HEK293T (cell line): ENCODE measurements around the gene VPS29.
"Not testable (repeated sequence)": the region's sequence is repeated elsewhere in the genome, so short reads cannot be mapped to it uniquely, and the experiment has no call there.

ENCODE experiments used
- CTCF ChIA-PET: fragments of 350-600 bp; formaldehyde crosslinking; extraction: SDS; loops from one replicate; lab custom pipeline; 2021; ENCODE audit warnings: antibody characterized with exemption, inconsistent platforms; lab: Yijun Ruan, JAX
- POLR2A ChIA-PET: fragments of 350-600 bp; formaldehyde crosslinking; extraction: SDS; loops from one replicate; lab custom pipeline; 2020; ENCODE audit warnings: antibody characterized with exemption, inconsistent platforms; lab: Yijun Ruan, JAX
- DNase-seq: peaks from one replicate; pipeline ENCODE4 v3.0.0; 2012; ENCODE audit warnings: mixed read lengths; ENCODE audit errors: extremely low spot score
- ARNT ChIP-seq: fragments of 450-650 bp; IDR thresholded peaks from 2 replicates; pipeline ENCODE4 v1.6.1; 2017; ENCODE audit warnings: mild to moderate bottlenecking
- BHLHE40 ChIP-seq: fragments of 450-650 bp; IDR thresholded peaks from 2 replicates; pipeline ENCODE4 v1.6.1; 2016; ENCODE audit warnings: mild to moderate bottlenecking, moderate library complexity, borderline replicate concordance
- CTBP1 ChIP-seq: fragments of 450-650 bp; IDR thresholded peaks from 2 replicates; pipeline ENCODE4 v1.6.1; 2016; ENCODE audit warnings: borderline replicate concordance
- ELF4 ChIP-seq: fragments of 450-650 bp; IDR thresholded peaks from 2 replicates; pipeline ENCODE4 v1.6.1; 2017; ENCODE audit warnings: antibody characterized with exemption
- FOXA1 ChIP-seq: fragments of 450-650 bp; IDR thresholded peaks from 2 replicates; pipeline ENCODE4 v1.6.1; 2016; ENCODE audit warnings: mild to moderate bottlenecking
- FOXK2 ChIP-seq: fragments of 450-650 bp; IDR thresholded peaks from 2 replicates; pipeline ENCODE4 v1.6.1; 2016; ENCODE audit warnings: mild to moderate bottlenecking
- FOXM1 ChIP-seq: fragments of 450-650 bp; IDR thresholded peaks from 2 replicates; pipeline ENCODE4 v1.6.1; 2017; ENCODE audit warnings: mild to moderate bottlenecking, borderline replicate concordance
- HDGF ChIP-seq: fragments of 450-650 bp; IDR thresholded peaks from 2 replicates; pipeline ENCODE4 v1.6.1; 2017; ENCODE audit warnings: antibody characterized with exemption, borderline replicate concordance
- L3MBTL2 ChIP-seq: fragments of 450-650 bp; conservative IDR thresholded peaks from 2 replicates; pipeline ENCODE4 v1.6.1; 2016; ENCODE audit warnings: mild to moderate bottlenecking
- LEF1 ChIP-seq: fragments of 450-650 bp; IDR thresholded peaks from 2 replicates; pipeline ENCODE4 v1.6.1; 2017; ENCODE audit warnings: mild to moderate bottlenecking, borderline replicate concordance
- NFRKB ChIP-seq: fragments of 450-650 bp; IDR thresholded peaks from 2 replicates; pipeline ENCODE4 v1.6.1; 2016; ENCODE audit warnings: mild to moderate bottlenecking, moderate library complexity
- SP1 ChIP-seq: fragments of 450-650 bp; IDR thresholded peaks from 2 replicates; pipeline ENCODE4 v1.6.1; 2017
- SUZ12 ChIP-seq: fragments of 450-650 bp; IDR thresholded peaks from 2 replicates; pipeline ENCODE4 v1.6.1; 2016; ENCODE audit warnings: mild to moderate bottlenecking
- TARDBP ChIP-seq: fragments of 450-650 bp; IDR thresholded peaks from 2 replicates; pipeline ENCODE4 v1.6.1; 2016
- ZNF384 ChIP-seq: fragments of 450-650 bp; IDR thresholded peaks from 2 replicates; pipeline ENCODE4 v1.6.1; 2016
- TF ChIP-seq, protein P1 (sequence below): fragments of 450-650 bp; IDR thresholded peaks from 2 replicates; pipeline ENCODE4 v1.6.1; 2016

The VPS29 gene

GRCh38 chr12:110498984-110499706 is 2.8 kb downstream of the VPS29 start:
- no peak for DNase-seq
- TF ChIP-seq, protein P1, sequence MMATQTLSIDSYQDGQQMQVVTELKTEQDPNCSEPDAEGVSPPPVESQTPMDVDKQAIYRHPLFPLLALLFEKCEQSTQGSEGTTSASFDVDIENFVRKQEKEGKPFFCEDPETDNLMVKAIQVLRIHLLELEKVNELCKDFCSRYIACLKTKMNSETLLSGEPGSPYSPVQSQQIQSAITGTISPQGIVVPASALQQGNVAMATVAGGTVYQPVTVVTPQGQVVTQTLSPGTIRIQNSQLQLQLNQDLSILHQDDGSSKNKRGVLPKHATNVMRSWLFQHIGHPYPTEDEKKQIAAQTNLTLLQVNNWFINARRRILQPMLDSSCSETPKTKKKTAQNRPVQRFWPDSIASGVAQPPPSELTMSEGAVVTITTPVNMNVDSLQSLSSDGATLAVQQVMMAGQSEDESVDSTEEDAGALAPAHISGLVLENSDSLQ: peak; percentile 58
- TF ChIP-seq ELF4 (no peak), L3MBTL2 (peak; percentile 76), LEF1 (no peak)
- CTCF ChIA-PET: interaction anchor here (1.5 kb wide), 1 partner anchor 31 kb away, joined by 5 read pairs; the partner anchor contains the start of genes FAM216A and GPN3
- POLR2A ChIA-PET: interaction anchor here (1.0 to 3.1 kb wide), 4 partner anchors 30 to 115 kb away, joined by 3 to 28 read pairs (median 8); partner anchors contain the start of genes ARPC3, FAM216A, GPN3 and TCTN1

- no peak for DNase-seq
- TF ChIP-seq ZNF384 (no peak), LEF1 (no peak), FOXM1 (no peak), ELF4 (no peak), BHLHE40 (no peak)
- CTCF ChIA-PET: no interaction called here
- POLR2A ChIA-PET: no interaction called here
These were observed 26.5 kb downstream of the VPS29 start for GRCh38 chr12:110475426-110475825.

- ChIA-PET CTCF (interaction anchor here (0.7 to 2.1 kb wide), 6 partner anchors 15 to 419 kb away, joined by 3 to 9 read pairs (median 5); partner anchors contain the start of gene ARPC3), POLR2A (interaction anchor here (0.6 to 3.8 kb wide), 34 partner anchors 10 to 418 kb away, joined by 3 to 49 read pairs (median 4); partner anchors contain the start of genes ANAPC7, ARPC3, PPP1CC and RAD9B)
- peak; percentile 92 for DNase-seq
- no peak for TF ChIP-seq ELF4
- TF ChIP-seq CTBP1: no peak
- 0 out of 2 replicates have a peak, but pooled peaks have one; percentile 71 for TF ChIP-seq ARNT
- TF ChIP-seq L3MBTL2: peak; percentile 62
- no peak for TF ChIP-seq ZNF384
These were observed 33.5 kb downstream of the VPS29 start, which contains the start of the genes FAM216A and GPN3 for GRCh38 chr12:110468214-110469048. TSS of gene FAM216A (plus strand) at chr12:110468845. CDS start at chr12:110468876, 31 bp downstream. TSS of gene GPN3 (minus strand) at chr12:110468257. CDS start at chr12:110468203, 54 bp downstream.

GRCh38 chr12:110467847-110468213 is 34.1 kb downstream of the VPS29 start:
- POLR2A ChIA-PET: interaction anchor here (0.6 to 3.8 kb wide), 27 partner anchors 10 to 418 kb away, joined by 3 to 49 read pairs (median 4); partner anchors contain the start of genes ANAPC7, ARPC3, PPP1CC and RAD9B
- DNase-seq: no peak
- TF ChIP-seq FOXA1 (no peak), L3MBTL2 (no peak), TARDBP (no peak), ZNF384 (no peak), LEF1 (no peak), NFRKB (no peak), BHLHE40 (no peak), HDGF (no peak), SUZ12 (no peak), ELF4 (no peak), ARNT (no peak), FOXM1 (no peak), CTBP1 (no peak), SP1 (no peak), FOXK2 (no peak)
- TF ChIP-seq, protein P1: no peak
- CTCF ChIA-PET: interaction anchor here (1.3 to 1.7 kb wide), 3 partner anchors 18 to 133 kb away, joined by 5 to 9 read pairs (median 9); partner anchors contain the start of gene ARPC3

DNA sequence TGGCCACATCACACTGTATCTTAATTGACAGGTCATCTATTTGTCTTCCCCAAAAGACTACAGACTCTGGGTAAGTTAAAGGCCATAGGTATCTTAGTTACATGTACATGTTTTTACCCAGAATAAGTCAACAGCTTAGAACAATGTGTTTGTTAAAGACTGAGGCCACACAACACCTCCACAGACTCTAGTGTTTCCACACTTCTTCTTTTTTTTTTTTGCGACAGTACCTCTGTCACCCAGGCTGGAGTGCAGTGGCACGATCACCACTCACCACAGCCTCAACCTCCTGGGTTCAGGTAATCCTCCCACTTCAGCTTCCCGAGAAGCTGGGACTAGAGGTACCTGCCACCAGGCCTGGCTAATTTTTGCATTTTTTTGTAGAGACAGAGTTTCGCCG is 35.1 kb downstream of the VPS29 start:
- no peak for TF ChIP-seq NFRKB
- no peak for TF ChIP-seq LEF1
- TF ChIP-seq L3MBTL2: no peak
- no peak for TF ChIP-seq ELF4
- ChIA-PET POLR2A (interaction anchor here (0.9 kb wide), 1 partner anchor 147 kb away, joined by 3 read pairs; the partner anchor contains the start of gene TCTN1), CTCF (interaction anchor here (0.6 to 1.6 kb wide), 2 partner anchors 17 to 360 kb away, joined by 3 to 7 read pairs; partner anchors contain the start of gene ARPC3)
- no peak for DNase-seq

GRCh38 chr12:110465765-110466164 is 36.1 kb downstream of the VPS29 start:
- DNase-seq: not testable (repeated sequence)
- POLR2A ChIA-PET: interaction anchor here (0.7 to 0.9 kb wide), 2 partner anchors 16 to 148 kb away, joined by 3 to 4 read pairs; partner anchors contain the start of genes ARPC3 and TCTN1
- CTCF ChIA-PET: interaction anchor here (1.6 kb wide), 1 partner anchor 16 kb away, joined by 7 read pairs; the partner anchor contains the start of gene ARPC3
